Fibroblast of the aortic adventitia (primary cell): ENCODE data around the gene GMDS. TPM values are rescaled to one million over a fixed set of nuclear protein-coding genes. Genes with fewer than 3 reads are reported as not detected.
A peak's percentile ranks its signal among the peaks of the same experiment; 100 is the strongest.

Experiments used
- DNase-seq: peaks from one replicate; pipeline ENCODE4 v3.0.0-alpha.2; 2010; ENCODE audit warnings: low read depth
- H3K4me3 ChIP-seq: 2 replicates; pipeline ENCODE4 v1.5.1; 2011; ENCODE audit warnings: low read depth, mild to moderate bottlenecking, control low read depth, low read length, moderate library complexity
- total RNA-seq: library from RNA; depleted of rRNA; stranded (reverse); fragments of >200 nt; gene quantifications from 2 replicates; pipeline ENCODE4 v1.2.3, GENCODE V29; 2012; ENCODE audit warnings: low replicate concordance
- TF ChIP-seq, protein P1 (sequence below): IDR thresholded peaks from 2 replicates; pipeline ENCODE4 v1.5.1; 2011; ENCODE audit warnings: mild to moderate bottlenecking, low read length, control low read depth, inconsistent platforms; ENCODE audit not compliant: insufficient read depth

The GMDS gene
- total RNA-seq, 1 donor = 15.9 TPM

DNA sequence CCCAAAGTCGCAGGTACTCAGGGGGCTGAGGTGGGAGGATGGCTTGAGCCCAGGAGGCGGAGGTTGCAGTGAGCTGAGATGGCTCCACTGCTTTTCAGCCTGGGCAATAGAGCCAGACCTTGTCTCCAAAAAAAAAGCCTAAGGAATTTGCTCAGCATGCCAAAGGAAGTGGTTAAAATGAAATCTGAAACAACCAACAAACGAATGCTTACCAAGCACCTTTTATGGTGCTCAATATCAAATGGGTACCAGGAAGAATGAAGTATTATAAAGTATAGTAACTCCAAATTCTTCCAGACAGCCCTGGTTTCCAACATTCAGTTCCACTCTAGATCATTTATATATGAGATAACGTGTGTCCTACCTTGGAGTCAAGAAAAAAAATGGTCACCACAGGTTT is 14.0 kb downstream of the GMDS start:
- TF ChIP-seq, protein P1, sequence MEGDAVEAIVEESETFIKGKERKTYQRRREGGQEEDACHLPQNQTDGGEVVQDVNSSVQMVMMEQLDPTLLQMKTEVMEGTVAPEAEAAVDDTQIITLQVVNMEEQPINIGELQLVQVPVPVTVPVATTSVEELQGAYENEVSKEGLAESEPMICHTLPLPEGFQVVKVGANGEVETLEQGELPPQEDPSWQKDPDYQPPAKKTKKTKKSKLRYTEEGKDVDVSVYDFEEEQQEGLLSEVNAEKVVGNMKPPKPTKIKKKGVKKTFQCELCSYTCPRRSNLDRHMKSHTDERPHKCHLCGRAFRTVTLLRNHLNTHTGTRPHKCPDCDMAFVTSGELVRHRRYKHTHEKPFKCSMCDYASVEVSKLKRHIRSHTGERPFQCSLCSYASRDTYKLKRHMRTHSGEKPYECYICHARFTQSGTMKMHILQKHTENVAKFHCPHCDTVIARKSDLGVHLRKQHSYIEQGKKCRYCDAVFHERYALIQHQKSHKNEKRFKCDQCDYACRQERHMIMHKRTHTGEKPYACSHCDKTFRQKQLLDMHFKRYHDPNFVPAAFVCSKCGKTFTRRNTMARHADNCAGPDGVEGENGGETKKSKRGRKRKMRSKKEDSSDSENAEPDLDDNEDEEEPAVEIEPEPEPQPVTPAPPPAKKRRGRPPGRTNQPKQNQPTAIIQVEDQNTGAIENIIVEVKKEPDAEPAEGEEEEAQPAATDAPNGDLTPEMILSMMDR = no peak
- peak; percentile 53 for DNase-seq

DNA sequence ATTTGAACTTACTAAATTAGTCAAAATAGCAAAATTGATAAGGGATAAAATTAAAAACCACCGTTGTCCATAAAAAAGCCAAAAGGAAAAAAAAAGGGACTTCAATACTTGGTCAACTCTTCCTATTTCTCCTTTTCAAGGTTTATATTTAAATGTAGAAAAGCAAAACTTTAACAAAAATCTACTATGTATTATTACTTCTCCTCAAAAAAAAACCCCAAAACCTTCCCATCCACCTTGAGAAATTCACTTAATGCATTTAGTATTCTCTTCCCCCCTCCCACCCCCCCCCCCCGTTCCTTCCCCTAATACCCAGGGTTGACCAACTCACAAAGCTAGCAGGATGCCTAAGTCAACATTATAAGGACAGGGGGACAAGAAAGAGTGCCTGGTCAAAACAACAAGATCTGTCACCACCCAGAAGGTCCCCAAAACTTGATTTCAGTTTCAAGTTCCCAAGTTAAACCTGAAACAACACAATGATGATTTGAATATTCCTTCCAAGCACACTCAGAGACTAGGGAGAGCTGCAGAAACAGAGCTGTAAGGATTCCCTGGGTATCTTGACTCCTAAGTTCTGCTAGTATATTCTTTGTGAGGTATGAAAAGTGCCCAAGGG is 14.6 kb downstream of the GMDS start:
- TF ChIP-seq, protein P1 = no peak
- H3K4me3 ChIP-seq = no peak overlapping the region
- DNase-seq = no peak

More for the DNA sequence above, 14.0 kb downstream of the GMDS start:
- H3K4me3 ChIP-seq = no peak overlapping the region

DNA sequence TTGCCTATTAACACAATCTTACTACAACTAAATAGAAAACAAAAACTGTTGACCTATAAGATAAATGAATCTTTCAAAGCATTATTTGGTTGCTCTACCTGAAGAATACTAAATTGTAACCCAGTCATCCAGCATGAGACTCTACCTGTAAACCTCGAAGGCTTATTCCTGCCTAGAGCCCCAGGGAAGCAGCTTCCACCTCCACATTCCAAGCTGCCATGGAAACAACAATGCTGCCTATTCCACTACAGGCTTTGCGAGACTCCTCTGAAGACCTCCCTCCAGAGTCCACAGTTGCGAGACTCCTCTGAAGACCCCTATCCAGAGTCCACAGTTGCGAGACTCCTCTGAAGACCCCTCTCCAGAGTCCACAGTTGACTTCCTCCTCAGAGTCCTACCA is 15.7 kb downstream of the GMDS start:
- H3K4me3 ChIP-seq = no peak overlapping the region
- DNase-seq = no peak
- TF ChIP-seq, protein P1 = no peak

DNA sequence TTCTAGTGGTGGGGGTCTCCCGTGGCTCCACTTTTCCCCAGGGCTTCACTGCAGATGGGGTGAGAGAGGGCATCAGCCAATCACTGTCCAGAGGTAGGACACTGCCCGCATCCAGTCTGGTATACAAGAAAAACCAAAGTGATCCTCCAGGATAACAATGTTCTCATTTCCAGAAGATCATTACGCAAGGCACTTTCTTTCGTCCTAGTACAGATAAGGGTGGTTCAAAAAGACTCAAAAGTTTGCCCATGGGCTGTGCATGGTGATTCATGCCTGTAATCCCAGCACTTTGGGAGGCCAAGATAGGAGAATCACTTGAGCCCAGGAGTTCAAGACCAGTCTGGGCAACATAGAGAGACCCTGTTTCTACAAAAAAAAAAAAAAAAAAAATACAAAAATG is 16.4 kb downstream of the GMDS start:
- peak; percentile 23 for DNase-seq

DNA sequence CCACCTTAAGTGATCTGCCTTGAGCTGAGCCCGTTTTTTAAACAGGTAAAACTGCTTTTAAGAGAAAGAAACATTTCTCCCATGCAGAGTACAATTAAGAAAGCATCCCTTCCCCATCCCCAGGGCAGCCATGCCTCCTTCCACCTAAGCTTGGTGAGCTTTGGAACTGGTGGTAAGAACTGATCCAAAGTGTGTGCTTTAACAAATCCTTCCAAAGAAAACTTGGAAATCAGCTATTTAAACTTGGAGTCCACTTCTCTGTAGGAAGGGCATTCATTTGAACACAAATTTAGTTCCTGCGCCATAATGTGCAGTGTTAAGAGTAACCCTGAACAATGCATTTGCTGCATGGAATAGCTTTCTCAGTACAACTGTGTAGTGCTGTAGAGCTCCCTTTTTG is 17.0 kb downstream of the GMDS start:
- TF ChIP-seq, protein P1 = no peak
- DNase-seq = no peak
- no peak overlapping the region for H3K4me3 ChIP-seq

More for the DNA sequence above, 16.4 kb downstream of the GMDS start:
- no peak overlapping the region for H3K4me3 ChIP-seq
- TF ChIP-seq, protein P1 = no peak

DNA sequence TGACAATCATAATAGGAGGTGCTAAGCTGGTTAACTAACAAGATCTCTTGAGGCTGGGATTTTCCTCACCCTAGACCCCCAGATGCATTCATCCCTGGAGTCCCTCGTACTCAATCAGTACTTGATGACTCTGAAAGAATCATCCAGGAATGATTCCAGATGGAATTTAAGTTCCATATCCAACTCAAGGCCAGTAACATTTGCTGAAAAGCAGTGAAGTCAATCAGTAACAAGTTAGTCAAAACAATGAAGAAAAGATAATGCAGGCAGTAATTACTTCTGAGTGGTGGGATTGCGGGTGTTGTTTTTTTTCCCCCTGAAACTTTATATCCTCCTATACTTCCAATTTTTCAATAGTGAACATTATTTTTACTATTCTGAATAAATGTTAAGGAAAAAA is 18.6 kb downstream of the GMDS start:
- no peak overlapping the region for H3K4me3 ChIP-seq
- DNase-seq = no peak
- TF ChIP-seq, protein P1 = no peak
